Mucosa of stomach (tissue), 1 donor: Measurements from ENCODE around the gene GNAT1.

ENCODE experiments used
- H3K27me3 ChIP-seq: one replicate; pipeline ENCODE4 v1.7.0; 2013; ENCODE audit warnings: mild to moderate bottlenecking, low read length; ENCODE audit not compliant: control insufficient read depth, insufficient read depth
- H3K36me3 ChIP-seq: one replicate; pipeline ENCODE4 v1.7.0; 2013; ENCODE audit warnings: low read length; ENCODE audit not compliant: control insufficient read depth, insufficient read depth
- H3K4me1 ChIP-seq: one replicate; pipeline ENCODE4 v1.7.0; 2013; ENCODE audit warnings: mild to moderate bottlenecking, low read length; ENCODE audit not compliant: control insufficient read depth, insufficient read depth
- H3K4me3 ChIP-seq: one replicate; pipeline ENCODE4 v1.7.0; 2013; ENCODE audit warnings: low read length
- H3K9ac ChIP-seq: one replicate; pipeline ENCODE4 v1.7.0; 2013; ENCODE audit warnings: mild to moderate bottlenecking, low read length, moderate library complexity
- H3K9me3 ChIP-seq: one replicate; pipeline ENCODE4 v1.7.0; 2013; ENCODE audit warnings: mild to moderate bottlenecking, low read length, moderate library complexity; ENCODE audit not compliant: control insufficient read depth
- donor health status: Pancreatic carcinoma.

GNAT1 gene

DNA sequence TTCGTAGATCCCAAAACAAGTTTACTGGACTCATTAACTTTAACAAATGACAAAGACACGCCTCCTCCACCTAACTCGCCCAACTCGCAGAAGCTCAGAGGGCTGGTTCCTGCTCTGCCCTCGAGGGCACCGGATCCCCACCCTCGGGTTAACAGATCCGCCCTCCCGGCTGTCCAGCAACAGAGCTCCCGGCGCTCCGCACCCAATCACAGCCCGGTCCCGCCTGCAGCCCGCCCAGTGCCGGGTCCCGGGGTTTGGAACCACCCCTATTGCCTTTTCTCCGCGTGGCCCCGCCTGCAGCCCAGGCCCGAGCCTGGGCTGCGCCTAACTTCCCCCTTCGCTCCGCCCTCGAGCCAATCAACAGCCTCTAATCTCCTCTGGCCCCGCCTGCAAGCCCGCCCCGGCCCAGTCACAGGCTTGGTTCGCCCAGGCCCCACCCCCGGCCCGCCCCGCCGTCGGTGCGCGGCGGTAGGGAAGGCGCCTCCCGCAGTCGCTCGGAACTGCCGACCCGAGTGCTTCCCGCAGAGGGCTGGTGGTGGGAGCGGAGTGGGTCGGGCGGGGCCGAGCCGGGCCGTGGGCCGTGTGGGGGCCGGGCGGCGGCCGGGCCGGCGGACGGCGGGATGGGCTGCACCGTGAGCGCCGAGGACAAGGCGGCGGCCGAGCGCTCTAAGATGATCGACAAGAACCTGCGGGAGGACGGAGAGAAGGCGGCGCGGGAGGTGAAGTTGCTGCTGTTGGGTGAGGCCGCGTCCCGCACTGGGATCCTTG lies 44.5 kb downstream of the GNAT1 start, which contains the start of gene GNAI2:
TSS of gene GNAI2 (plus strand) at position 489 of the 768 bp plus-strand sequence. CDS start at position 621, 132 bp downstream.
- Histone ChIP-seq H3K27me3 (peaks cover 12% of the 10 kb centered on the region), H3K36me3 (no peaks in the 10 kb centered on the region), H3K4me3 (peak within 1 kb of the TSS; percentile 87), H3K9me3 (no peaks in the 10 kb centered on the region), H3K4me1 (peaks cover 52% of the 10 kb centered on the region), H3K9ac (peak within 1 kb of the TSS; percentile 78)

- Histone ChIP-seq H3K4me1 (peaks cover 59% of the 10 kb centered on the region), H3K9ac (peak overlapping the region; percentile 78), H3K27me3 (peaks cover 12% of the 10 kb centered on the region), H3K9me3 (no peaks in the 10 kb centered on the region), H3K4me3 (peak overlapping the region; percentile 87), H3K36me3 (no peaks in the 10 kb centered on the region)
Observed at GRCh38 chr3:50236484-50237132, 45.2 kb downstream of the GNAT1 start.

- Histone ChIP-seq H3K9me3 (no peaks in the 10 kb centered on the region), H3K4me1 (peaks cover 65% of the 10 kb centered on the region), H3K4me3 (peak overlapping the region; percentile 87), H3K27me3 (peaks cover 12% of the 10 kb centered on the region), H3K9ac (peak overlapping the region; percentile 78), H3K36me3 (no peaks in the 10 kb centered on the region)
Observed at GRCh38 chr3:50237133-50237651, 45.8 kb downstream of the GNAT1 start.

- H3K27me3 ChIP-seq = peaks cover 12% of the 10 kb centered on the region
- H3K4me1 ChIP-seq = peaks cover 72% of the 10 kb centered on the region
- peak overlapping the region; percentile 87 for H3K4me3 ChIP-seq
- peak overlapping the region; percentile 78 for H3K9ac ChIP-seq
- no peaks in the 10 kb centered on the region for H3K36me3 ChIP-seq
- no peaks in the 10 kb centered on the region for H3K9me3 ChIP-seq
Observed at GRCh38 chr3:50237754-50238548, 46.5 kb downstream of the GNAT1 start.

- no peaks in the 10 kb centered on the region for H3K9me3 ChIP-seq
- peak overlapping the region; percentile 78 for H3K9ac ChIP-seq
- H3K27me3 ChIP-seq = peaks cover 12% of the 10 kb centered on the region
- H3K36me3 ChIP-seq = no peaks in the 10 kb centered on the region
- H3K4me3 ChIP-seq = peak overlapping the region; percentile 87
- H3K4me1 ChIP-seq = peaks cover 79% of the 10 kb centered on the region
Observed at GRCh38 chr3:50238549-50239026, 47.2 kb downstream of the GNAT1 start.

GRCh38 chr3:50239649-50240048 lies 48.2 kb downstream of the GNAT1 start:
- Histone ChIP-seq H3K9ac (no peak overlapping the region), H3K4me1 (peaks cover 82% of the 10 kb centered on the region), H3K9me3 (no peaks in the 10 kb centered on the region), H3K36me3 (no peaks in the 10 kb centered on the region), H3K4me3 (no peak overlapping the region), H3K27me3 (peaks cover 12% of the 10 kb centered on the region)

GRCh38 chr3:50241163-50241562 lies 49.8 kb downstream of the GNAT1 start:
- H3K9ac ChIP-seq = no peak overlapping the region
- H3K36me3 ChIP-seq = no peaks in the 10 kb centered on the region
- H3K9me3 ChIP-seq = no peaks in the 10 kb centered on the region
- H3K27me3 ChIP-seq = peaks cover 12% of the 10 kb centered on the region
- peaks cover 80% of the 10 kb centered on the region for H3K4me1 ChIP-seq
- H3K4me3 ChIP-seq = no peak overlapping the region

DNA sequence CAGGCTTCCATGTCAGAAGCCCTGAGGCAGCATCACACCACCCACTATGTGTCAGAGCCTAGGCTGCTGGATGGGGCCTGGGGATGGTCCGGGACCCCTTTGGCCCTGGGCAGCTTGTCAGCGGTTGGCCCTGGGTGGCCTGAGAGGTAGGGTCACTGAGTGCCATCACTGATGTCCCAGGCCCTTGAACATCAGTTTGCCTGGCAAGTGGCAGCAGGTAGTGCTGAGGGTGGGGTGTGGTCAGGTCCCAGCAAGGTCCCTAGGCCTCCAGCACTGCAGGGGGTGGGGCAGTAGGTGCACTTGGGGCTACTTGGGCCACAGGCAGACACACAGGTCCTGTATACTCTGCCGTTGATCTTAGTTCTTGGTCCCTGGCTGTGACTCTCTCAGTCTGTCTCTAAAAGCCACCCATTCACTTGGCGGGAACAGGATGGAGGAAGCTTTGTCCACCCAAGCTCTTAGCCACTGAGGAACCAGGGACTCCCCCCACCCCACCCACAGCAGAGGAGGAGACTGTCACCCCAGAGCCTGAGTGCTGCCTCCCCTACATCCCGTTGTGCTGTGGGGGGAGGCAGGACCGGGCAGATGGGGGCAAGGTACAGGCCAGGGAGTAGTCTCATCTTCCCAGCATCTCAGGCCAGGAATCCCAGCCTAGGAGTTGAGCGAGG lies 50.4 kb downstream of the GNAT1 start:
- Histone ChIP-seq H3K4me1 (peaks cover 81% of the 10 kb centered on the region), H3K4me3 (no peak overlapping the region), H3K36me3 (no peaks in the 10 kb centered on the region), H3K27me3 (peaks cover 9% of the 10 kb centered on the region), H3K9me3 (no peaks in the 10 kb centered on the region), H3K9ac (peak overlapping the region; percentile 7)

GRCh38 chr3:50242381-50242770 lies 51.0 kb downstream of the GNAT1 start:
- H3K36me3 ChIP-seq = no peaks in the 10 kb centered on the region
- H3K4me1 ChIP-seq = peaks cover 81% of the 10 kb centered on the region
- H3K27me3 ChIP-seq = peaks cover 4% of the 10 kb centered on the region
- no peaks in the 10 kb centered on the region for H3K9me3 ChIP-seq
- H3K4me3 ChIP-seq = no peak overlapping the region
- peak overlapping the region; percentile 7 for H3K9ac ChIP-seq

DNA sequence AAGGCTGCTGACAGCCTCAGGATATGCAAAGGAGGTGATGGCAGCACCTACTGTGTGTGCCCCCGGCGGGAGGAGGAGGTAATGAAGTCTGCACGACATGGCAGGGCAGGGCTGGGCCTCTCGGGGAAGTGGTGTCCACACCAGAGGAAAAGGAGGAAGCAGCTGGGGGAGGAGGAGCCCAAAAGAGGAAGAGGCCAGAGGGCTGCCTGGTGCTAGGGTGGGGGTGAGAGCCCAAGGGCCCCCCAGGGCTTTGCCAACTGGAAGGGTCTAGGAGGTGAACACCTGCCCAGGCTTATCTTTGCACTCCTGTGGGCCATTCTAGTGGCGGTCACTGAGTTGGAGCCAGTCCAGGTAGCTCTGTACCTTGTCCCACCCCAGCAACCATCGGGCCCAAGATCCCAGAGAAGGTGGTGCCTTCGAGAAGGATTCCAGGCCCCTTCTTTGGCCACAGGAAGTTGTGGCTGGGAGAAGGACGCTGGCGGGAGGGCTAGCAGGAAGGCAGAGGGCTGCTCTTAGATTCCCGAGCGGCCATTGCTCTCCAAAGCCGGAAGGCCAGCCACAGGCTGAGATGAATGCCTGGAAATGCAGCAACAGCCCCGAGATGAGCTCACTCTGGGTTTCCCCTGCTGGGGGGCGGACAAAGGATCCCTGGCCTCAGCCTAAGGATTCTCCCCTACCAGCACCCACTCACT lies 51.6 kb downstream of the GNAT1 start:
- no peaks in the 10 kb centered on the region for H3K9me3 ChIP-seq
- H3K9ac ChIP-seq = peak overlapping the region; percentile 7
- no peak overlapping the region for H3K4me3 ChIP-seq
- no peaks in the 10 kb centered on the region for H3K36me3 ChIP-seq
- H3K27me3 ChIP-seq = no peaks in the 10 kb centered on the region
- peaks cover 81% of the 10 kb centered on the region for H3K4me1 ChIP-seq

DNA sequence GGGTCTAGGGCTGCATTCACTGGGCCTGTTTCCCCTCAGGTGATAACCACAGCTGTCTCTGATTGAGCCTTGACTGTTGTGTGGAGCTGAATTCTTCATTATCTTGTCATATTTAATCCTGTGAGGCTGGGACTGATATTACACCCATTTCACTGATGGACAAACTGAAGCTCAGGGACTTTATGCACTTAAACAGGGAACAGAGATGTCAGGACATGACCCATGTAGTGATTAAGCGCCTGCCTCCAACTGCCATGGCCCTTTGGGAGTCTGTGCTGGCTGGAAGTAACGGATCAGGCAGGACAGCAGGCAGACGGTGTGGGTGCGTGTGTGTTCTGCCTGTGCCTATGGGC lies 52.1 kb downstream of the GNAT1 start:
- H3K36me3 ChIP-seq = no peaks in the 10 kb centered on the region
- no peaks in the 10 kb centered on the region for H3K9me3 ChIP-seq
- H3K4me1 ChIP-seq = peaks cover 81% of the 10 kb centered on the region
- no peaks in the 10 kb centered on the region for H3K27me3 ChIP-seq
- no peak overlapping the region for H3K4me3 ChIP-seq
- H3K9ac ChIP-seq = no peak overlapping the region
